Body of pancreas (tissue), 4 donors: ENCODE data around the gene SARS1. TPM values are rescaled to one million over a fixed set of nuclear protein-coding genes. Genes with fewer than 3 reads are reported as not detected.
"Not testable (repeated sequence)": the region's sequence is repeated elsewhere in the genome, so short reads cannot be mapped to it uniquely, and the experiment has no call there.

Experiments used
- ATAC-seq: fragments of 150-250 bp; one replicate; pipeline ENCODE4 v1.9.1; 2016
- DNase-seq, 4 donors: peaks; one replicate each; pipeline ENCODE4 v3.0.0-alpha.2; 2019
- H3K27ac ChIP-seq, 4 donors: fragments of 200-600 bp; sonication (generic); 1 replicate in 3 of 4; 2 replicates in 1 of 4; pipeline versions ENCODE4 v1.5.1 to v1.6.1; 2016 to 2019; ENCODE audit warnings: mild to moderate bottlenecking in 1 of 4, mixed read lengths in 1 of 4, moderate library complexity in 1 of 4
- H3K27me3 ChIP-seq, 2 donors: fragments of 200-600 bp; sonication (generic); one replicate each; pipeline ENCODE4 v1.6.0; 2016; ENCODE audit warnings: mild to moderate bottlenecking in 1 of 2
- H3K36me3 ChIP-seq, 2 donors: fragments of 200-600 bp; sonication (generic); replicated peaks in 1 of 2; 2 replicates each; pipeline ENCODE4 v1.5.1; 2016; ENCODE audit warnings: low read depth in 2 of 2; ENCODE audit not compliant: insufficient read depth in 1 of 2
- H3K4me1 ChIP-seq: fragments of 200-600 bp; sonication (generic); one replicate; pipeline ENCODE4 v1.6.0; 2016
- H3K4me3 ChIP-seq, 2 donors: fragments of 200-600 bp; sonication (generic); 1 replicate in 1 of 2; 2 replicates in 1 of 2; pipeline ENCODE4 v1.5.1; 2016 to 2019
- H3K9me3 ChIP-seq, 3 donors: fragments of 200-600 bp; sonication (generic); 1 replicate in 2 of 3; 2 replicates in 1 of 3; pipeline ENCODE4 v1.5.1; 2016
- CTCF ChIP-seq, 7 experiments: fragments of 450-650 bp in 4 of 7; fragments of 200-600 bp in 3 of 7; sonication (generic) in 3 of 7; IDR thresholded peaks; one replicate each; pipeline ENCODE4 v1.5.1; 2016 to 2019; ENCODE audit warnings: antibody characterized with exemption in 7 of 7
- POLR2A ChIP-seq, 3 donors: fragments of 450-650 bp; IDR thresholded peaks; one replicate each; pipeline ENCODE4 v1.6.1; 2016; ENCODE audit warnings: antibody characterized with exemption in 3 of 3, mild to moderate bottlenecking in 2 of 3
- WGBS, 2 donors: methylation state at CpG; one replicate each; pipeline ENCODE4 v1.1.5; 2017; 5-methylcytosine and 5-hydroxymethylcytosine counted together
- intact Hi-C: fragments of 100-400 bp; cut with DNase I; formaldehyde crosslinking; loops from one replicate; pipeline ENCODE4 v1.15.1; 2023
- total RNA-seq, 2 donors: library from RNA; depleted of rRNA; stranded (reverse); fragments of >200 nt; gene quantifications; one replicate each; pipeline ENCODE4 v1.1.0, GENCODE V29; 2016

The SARS1 gene
- total RNA-seq, 2 donors from 2014 or later = 65.3 to 123 TPM

- DNase-seq (no peak), ATAC-seq (no peak)
- TF ChIP-seq POLR2A (IDR thresholded peaks at IDR 0.05) (no peak), CTCF (IDR thresholded peaks at IDR 0.05) (no peak)
- no peaks in the 10 kb centered on the region for H3K36me3 ChIP-seq
- H3K4me1 ChIP-seq = peaks cover 39% of the 10 kb centered on the region
- WGBS, 2 donors = 20 to 24% methylated on average over 9 to 10 of the region's 10 CpGs
- intact Hi-C loops = no loop called here
- H3K27ac ChIP-seq = peak overlapping the region; percentile 76 to 91 (median 82)
- peak overlapping the region in 1 of 2 donors; percentile 82 for H3K4me3 ChIP-seq
- H3K9me3 ChIP-seq = no peaks in the 10 kb centered on the region
- H3K27me3 ChIP-seq = no peaks in the 10 kb centered on the region
These were observed 334 bp upstream of the SARS1 start for GRCh38 chr1:109213345-109213823.

- H3K36me3 ChIP-seq = no peaks in the 10 kb centered on the region
- WGBS, 2 donors = 6 to 9% methylated on average over 9 to 13 of the region's 13 CpGs
These were observed 1.2 kb downstream of the SARS1 start for GRCh38 chr1:109214695-109215623.

GRCh38 chr1:109216662-109217061 lies 2.9 kb downstream of the SARS1 start:
- ATAC-seq (no peak), DNase-seq (no peak)
- no peak for TF ChIP-seq CTCF (IDR thresholded peaks at IDR 0.05)
- TF ChIP-seq POLR2A (IDR thresholded peaks at IDR 0.05) = no peak
- Histone ChIP-seq H3K4me1 (peaks cover 34% of the 10 kb centered on the region), H3K9me3 (no peaks in the 10 kb centered on the region), H3K4me3 (no peak overlapping the region), H3K36me3 (no peaks in the 10 kb centered on the region), H3K27me3 (no peaks in the 10 kb centered on the region), H3K27ac (peak overlapping the region in 2 of 4 donors; percentile 88 to 91)
- WGBS, 2 donors = 79 to 92% methylated on average over 4 of the region's 4 CpGs
- intact Hi-C loops = no loop called here

More at GRCh38 chr1:109214695-109215623, 1.2 kb downstream of the SARS1 start:
- DNase-seq = peak; percentile 34 to 65 (median 60)
- TF ChIP-seq CTCF (IDR thresholded peaks at IDR 0.05) (no peak), POLR2A (IDR thresholded peaks at IDR 0.05) (no peak)
- Histone ChIP-seq H3K27ac (peak overlapping the region; percentile 76 to 91 (median 82)), H3K4me3 (peak overlapping the region; percentile 78 to 82), H3K4me1 (peaks cover 34% of the 10 kb centered on the region), H3K27me3 (no peaks in the 10 kb centered on the region), H3K9me3 (no peaks in the 10 kb centered on the region)
- no peak for ATAC-seq
- intact Hi-C loops = no loop called here

GRCh38 chr1:109218516-109218915 lies 4.8 kb downstream of the SARS1 start:
- H3K27ac ChIP-seq = no peak overlapping the region
- no peak for ATAC-seq
- H3K4me3 ChIP-seq = no peak overlapping the region
- 68 to 69% methylated on average over 3 of the region's 3 CpGs for WGBS, 2 donors
- no peak for DNase-seq
- no peaks in the 10 kb centered on the region for H3K36me3 ChIP-seq
- no peaks in the 10 kb centered on the region for H3K27me3 ChIP-seq
- intact Hi-C loops = no loop called here
- peaks cover 29% of the 10 kb centered on the region for H3K4me1 ChIP-seq
- H3K9me3 ChIP-seq = no peaks in the 10 kb centered on the region
- TF ChIP-seq CTCF (IDR thresholded peaks at IDR 0.05) (no peak), POLR2A (IDR thresholded peaks at IDR 0.05) (no peak)

- H3K4me3 ChIP-seq, ATAC-seq, H3K36me3 ChIP-seq, H3K27me3 ChIP-seq, H3K9me3 ChIP-seq, DNase-seq, H3K27ac ChIP-seq, intact Hi-C loops: not testable (repeated sequence)
- 95 to 97% methylated on average over 9 of the region's 9 CpGs for WGBS, 2 donors
- peaks cover 14% of the 10 kb centered on the region for H3K4me1 ChIP-seq
These were observed 7.5 kb downstream of the SARS1 start for GRCh38 chr1:109221201-109221600.
